Suprapubic skin (tissue), 4 donors: ENCODE measurements around the gene PDLIM3.

ENCODE experiments used
- CTCF ChIP-seq, 2 donors: fragments of 200-600 bp in 1 of 2; fragments of 450-650 bp in 1 of 2; sonication (generic) in 1 of 2; IDR thresholded peaks; one replicate each; pipeline ENCODE4 v1.5.1; 2016 to 2019; ENCODE audit warnings: antibody characterized with exemption in 2 of 2, mild to moderate bottlenecking in 1 of 2, moderate library complexity in 1 of 2
- POLR2A ChIP-seq, 2 donors: fragments of 450-650 bp; IDR thresholded peaks; one replicate each; pipeline ENCODE4 v1.6.1; 2017; ENCODE audit warnings: antibody characterized with exemption in 2 of 2, mild to moderate bottlenecking in 2 of 2, moderate library complexity in 2 of 2
- POLR2AphosphoS5 ChIP-seq, 3 donors: sonication (generic); formaldehyde crosslinking; IDR thresholded peaks; one replicate each; pipeline ENCODE4 v1.6.1; 2017; ENCODE audit warnings: antibody characterized with exemption in 3 of 3

GRCh38 chr4:185564349-185564748, 29.0 kb upstream of the PDLIM3 start:
- TF ChIP-seq CTCF (IDR thresholded peaks at IDR 0.05), result no peak
- TF ChIP-seq POLR2A (IDR thresholded peaks at IDR 0.05), result no peak
- no peak for TF ChIP-seq POLR2AphosphoS5 (IDR thresholded peaks at IDR 0.05)
